Sigmoid colon (tissue), 4 donors: ENCODE results near the gene NUBP2.

Source experiments
- CTCF ChIP-seq, 4 experiments: fragments of 450-650 bp in 3 of 4; fragments of 200-600 bp in 1 of 4; IDR thresholded peaks; one replicate each; pipeline ENCODE4 v1.5.1; 2016 to 2019; ENCODE audit warnings: antibody characterized with exemption in 4 of 4, mild to moderate bottlenecking in 3 of 4, moderate library complexity in 2 of 4
- POLR2A ChIP-seq, 2 donors: fragments of 450-650 bp; IDR thresholded peaks; one replicate each; pipeline ENCODE4 v1.6.1; 2016; ENCODE audit warnings: antibody characterized with exemption in 2 of 2, mild to moderate bottlenecking in 2 of 2, moderate library complexity in 2 of 2
- POLR2AphosphoS5 ChIP-seq, 4 donors: sonication (generic); formaldehyde crosslinking; IDR thresholded peaks; one replicate each; pipeline ENCODE4 v1.6.1; 2017; ENCODE audit warnings: antibody characterized with exemption in 4 of 4

- TF ChIP-seq CTCF (IDR thresholded peaks at IDR 0.05) (no peak), POLR2AphosphoS5 (IDR thresholded peaks at IDR 0.05) (no peak), POLR2A (IDR thresholded peaks at IDR 0.05) (no peak)
Observed at GRCh38 chr16:1766701-1767100, 16.1 kb upstream of the NUBP2 start.
